Sigmoid colon (tissue), 7 donors: ENCODE measurements around the gene PTPRQ. TPM values are rescaled to one million over a fixed set of nuclear protein-coding genes. Genes with fewer than 3 reads are reported as not detected.

Experiments
- DNase-seq: peaks from one replicate; pipeline ENCODE4 v3.0.0-alpha.2; 2019
- H3K27ac ChIP-seq, 4 donors: fragments of 200-600 bp; sonication (generic); one replicate each; pipeline ENCODE4 v1.5.1; 2016 to 2019; ENCODE audit warnings: mild to moderate bottlenecking in 1 of 4
- H3K27me3 ChIP-seq, 3 donors: fragments of 200-600 bp; sonication (generic); one replicate each; pipeline ENCODE4 v1.5.1; 2019; ENCODE audit warnings: mild to moderate bottlenecking in 1 of 3
- H3K36me3 ChIP-seq, 4 donors: fragments of 200-600 bp; sonication (generic); one replicate each; pipeline ENCODE4 v1.5.1; 2016 to 2019
- H3K4me1 ChIP-seq, 4 donors: fragments of 200-600 bp; sonication (generic); one replicate each; pipeline ENCODE4 v1.5.1; 2017 to 2019
- H3K4me3 ChIP-seq, 4 donors: fragments of 200-600 bp; sonication (generic); one replicate each; pipeline ENCODE4 v1.5.1; 2017 to 2019; ENCODE audit warnings: mild to moderate bottlenecking in 2 of 4, moderate library complexity in 1 of 4
- H3K9me3 ChIP-seq, 4 donors: fragments of 200-600 bp in 3 of 4; sonication (generic) in 3 of 4; one replicate each; pipeline versions ENCODE4 v1.5.1 to v1.6.1; 2013 to 2019
- CTCF ChIP-seq, 4 experiments: fragments of 450-650 bp in 3 of 4; fragments of 200-600 bp in 1 of 4; IDR thresholded peaks; one replicate each; pipeline ENCODE4 v1.5.1; 2016 to 2019; ENCODE audit warnings: antibody characterized with exemption in 4 of 4, mild to moderate bottlenecking in 3 of 4, moderate library complexity in 2 of 4
- EP300 ChIP-seq, 4 donors: sonication (generic); formaldehyde crosslinking; IDR thresholded peaks; one replicate each; pipeline ENCODE4 v1.6.1; 2017; ENCODE audit warnings: antibody characterized with exemption in 4 of 4
- POLR2A ChIP-seq, 2 donors: fragments of 450-650 bp; IDR thresholded peaks; one replicate each; pipeline ENCODE4 v1.6.1; 2016; ENCODE audit warnings: antibody characterized with exemption in 2 of 2, mild to moderate bottlenecking in 2 of 2, moderate library complexity in 2 of 2
- POLR2AphosphoS5 ChIP-seq, 4 donors: sonication (generic); formaldehyde crosslinking; IDR thresholded peaks; one replicate each; pipeline ENCODE4 v1.6.1; 2017; ENCODE audit warnings: antibody characterized with exemption in 4 of 4
- WGBS, 2 donors: extraction: QIAGEN DNeasy Blood & Tissue Kit; methylation state at CpG; one replicate each; pipeline ENCODE4 v1.1.7; 2013; 5-methylcytosine and 5-hydroxymethylcytosine counted together
- intact Hi-C: fragments of 100-400 bp; cut with DNase I; formaldehyde crosslinking; loops from one replicate; pipeline ENCODE4 v1.15.1; 2023
- polyA plus RNA-seq, 3 donors: library from polyadenylated mRNA; stranded (reverse); fragments of 200-250 nt; gene quantifications; one replicate each; pipeline ENCODE4 v1.2.3, GENCODE V29; 2013
- total RNA-seq, 4 donors: library from RNA; depleted of rRNA; stranded (reverse); fragments of >200 nt; gene quantifications; one replicate each; pipeline ENCODE4 v1.1.0, GENCODE V29; 2016
- donor health status: healthy with polysubstance abuse.
- donor health status: Bipolar disorder and iron deficiency.
- donor health status: healthy.

Gene PTPRQ
- total and polyA plus RNA-seq, 7 donors = 0.33 to 1.9 (median 0.59) TPM; not detected in 3

DNA sequence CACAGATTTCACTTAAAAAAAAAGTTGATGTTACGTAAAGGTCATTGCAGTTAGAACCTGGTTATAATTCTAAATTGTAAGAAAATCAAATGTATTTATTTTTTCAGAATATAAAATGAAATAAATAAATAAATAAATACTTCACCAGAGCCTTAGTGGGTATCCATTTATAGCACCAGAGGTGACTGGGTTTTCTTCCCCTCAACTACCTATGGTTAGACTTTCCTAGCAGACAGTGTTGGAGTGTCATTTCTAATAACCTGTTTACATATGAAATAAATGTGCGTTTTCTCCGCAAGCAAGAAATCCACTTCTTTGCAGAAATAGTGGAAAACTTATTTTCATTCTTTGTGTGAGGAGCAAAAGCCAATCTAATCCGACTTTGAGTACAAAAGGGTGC is 269.4 kb downstream of the PTPRQ start:
- H3K27me3 ChIP-seq = peaks cover 4 to 77% (median 26%) of the 10 kb centered on the region in 3 donors
- peaks cover 0 to 5% (median 0%) of the 10 kb centered on the region in 4 donors for H3K4me1 ChIP-seq
- TF ChIP-seq CTCF (IDR thresholded peaks at IDR 0.05) = no peak
- no peak for TF ChIP-seq POLR2AphosphoS5 (IDR thresholded peaks at IDR 0.05)
- TF ChIP-seq EP300 (IDR thresholded peaks at IDR 0.05) = no peak
- no peak for TF ChIP-seq POLR2A (IDR thresholded peaks at IDR 0.05)
- 50 to 54% methylated on average over 4 of the region's 4 CpGs for WGBS, 2 donors
- no peaks in the 10 kb centered on the region for H3K9me3 ChIP-seq
- no peak overlapping the region for H3K27ac ChIP-seq
- intact Hi-C loops = no loop called here
- no peak for DNase-seq
- H3K36me3 ChIP-seq = no peaks in the 10 kb centered on the region
- no peak overlapping the region for H3K4me3 ChIP-seq

DNA sequence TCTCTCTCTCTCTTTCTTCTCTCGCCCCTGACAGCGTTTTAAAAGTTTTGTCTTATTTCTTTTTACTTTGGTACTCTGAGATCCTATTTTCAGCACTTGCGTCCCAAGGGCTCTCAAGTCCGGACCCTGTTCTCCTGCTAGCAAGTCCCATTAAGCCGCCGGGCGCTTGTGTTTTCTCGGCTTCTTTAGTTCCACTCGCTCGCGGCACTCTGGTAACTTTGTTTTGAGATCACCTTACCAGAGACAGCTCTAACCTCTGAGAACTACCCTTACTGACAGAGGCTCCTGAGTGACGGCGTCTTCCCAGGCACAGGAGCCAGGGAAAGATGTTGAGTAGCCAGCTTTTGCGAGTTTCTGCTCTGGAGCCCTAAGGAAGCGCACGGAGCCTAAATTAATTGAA is 270.0 kb downstream of the PTPRQ start:
- H3K9me3 ChIP-seq = no peaks in the 10 kb centered on the region
- 9 to 15% methylated on average over 16 of the region's 16 CpGs for WGBS, 2 donors
- H3K36me3 ChIP-seq = no peaks in the 10 kb centered on the region
- H3K4me3 ChIP-seq = no peak overlapping the region
- H3K27ac ChIP-seq = no peak overlapping the region
- H3K4me1 ChIP-seq = no peaks in the 10 kb centered on the region
- H3K27me3 ChIP-seq = peaks cover 4 to 71% (median 21%) of the 10 kb centered on the region in 3 donors
- no peak for TF ChIP-seq EP300 (IDR thresholded peaks at IDR 0.05)
- TF ChIP-seq POLR2AphosphoS5 (IDR thresholded peaks at IDR 0.05) = no peak
- no peak for TF ChIP-seq CTCF (IDR thresholded peaks at IDR 0.05)
- TF ChIP-seq POLR2A (IDR thresholded peaks at IDR 0.05) = no peak
- DNase-seq = no peak
- intact Hi-C loops = no loop called here

DNA sequence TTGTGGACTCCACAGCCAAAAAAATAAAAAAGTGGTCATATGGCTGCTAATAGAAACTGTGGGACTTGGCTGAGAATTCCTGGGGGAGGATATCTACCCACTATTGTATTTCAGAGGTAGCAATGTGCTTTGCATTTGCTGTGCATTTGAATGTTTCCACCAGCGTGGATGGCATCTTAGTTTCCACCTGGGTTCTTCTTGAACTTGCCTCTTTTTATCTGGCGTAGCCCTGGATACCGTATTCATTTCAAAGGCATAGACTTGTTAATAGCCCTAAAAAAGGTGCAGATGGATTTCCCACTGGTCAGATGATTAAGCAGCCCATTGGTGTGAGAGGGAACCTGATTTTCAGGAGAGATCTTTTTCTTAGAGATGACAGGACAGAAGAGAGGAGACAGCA is 270.8 kb downstream of the PTPRQ start:
- DNase-seq = no peak

DNA sequence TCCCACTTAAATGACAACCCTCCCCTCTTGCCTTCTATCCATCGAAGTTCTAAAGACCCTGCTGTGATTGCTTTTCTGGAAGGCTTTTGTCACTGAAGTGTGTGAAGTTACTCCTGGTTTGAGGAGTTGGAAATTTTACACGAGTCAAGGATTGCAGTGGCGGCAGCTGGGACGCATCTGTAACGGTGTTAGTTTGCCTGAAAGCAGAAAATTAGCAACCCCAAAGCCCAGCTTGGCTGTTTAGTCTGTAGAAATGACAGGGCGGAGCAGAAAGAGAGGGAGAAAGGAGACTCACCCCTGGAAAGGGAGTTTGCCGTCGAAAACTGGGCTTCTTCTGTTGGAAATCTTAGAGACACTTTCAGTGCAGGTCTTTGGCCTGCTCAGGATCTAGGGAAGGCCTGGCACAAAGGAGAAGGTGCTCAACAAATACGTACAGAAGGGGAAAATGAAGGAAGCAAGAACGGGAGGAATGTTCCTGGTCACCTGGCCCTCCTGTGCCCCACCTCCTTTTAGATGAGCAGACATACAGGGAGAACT is 271.7 kb downstream of the PTPRQ start:
- H3K9me3 ChIP-seq = no peaks in the 10 kb centered on the region
- 19 to 27% methylated on average over 10 of the region's 10 CpGs for WGBS, 2 donors
- DNase-seq = no peak
- no peaks in the 10 kb centered on the region for H3K4me1 ChIP-seq
- no peak overlapping the region for H3K4me3 ChIP-seq
- peaks cover 4 to 55% (median 9%) of the 10 kb centered on the region in 3 donors for H3K27me3 ChIP-seq
- intact Hi-C loops = no loop called here
- TF ChIP-seq POLR2AphosphoS5 (IDR thresholded peaks at IDR 0.05) (no peak), EP300 (IDR thresholded peaks at IDR 0.05) (no peak), CTCF (IDR thresholded peaks at IDR 0.05) (no peak), POLR2A (IDR thresholded peaks at IDR 0.05) (no peak)
- H3K27ac ChIP-seq = no peak overlapping the region
- no peaks in the 10 kb centered on the region for H3K36me3 ChIP-seq

More for the DNA sequence above, 270.8 kb downstream of the PTPRQ start:
- intact Hi-C loops = no loop called here
- Histone ChIP-seq H3K36me3 (no peaks in the 10 kb centered on the region), H3K27me3 (peaks cover 4 to 64% (median 16%) of the 10 kb centered on the region in 3 donors), H3K4me1 (no peaks in the 10 kb centered on the region), H3K27ac (no peak overlapping the region), H3K9me3 (no peaks in the 10 kb centered on the region), H3K4me3 (no peak overlapping the region)
- TF ChIP-seq EP300 (IDR thresholded peaks at IDR 0.05) (no peak), POLR2AphosphoS5 (IDR thresholded peaks at IDR 0.05) (no peak), POLR2A (IDR thresholded peaks at IDR 0.05) (no peak), CTCF (IDR thresholded peaks at IDR 0.05) (no peak)
- WGBS, 2 donors = 39 to 59% methylated on average over 3 of the region's 3 CpGs
